Smooth muscle cell (in vitro differentiated cells): ENCODE results near the gene BTBD9. TPM values are rescaled to one million over a fixed set of nuclear protein-coding genes. Genes with fewer than 3 reads are reported as not detected.

Experiments used
- DNase-seq: peaks from one replicate; lab custom pipeline; 2025; ENCODE audit not compliant: unreplicated experiment; lab: John Stamatoyannopoulos, UW
- H2AFZ ChIP-seq: fragments of 200-600 bp; sonication (generic); 2 replicates; pipeline ENCODE4 v1.6.0; 2016; ENCODE audit warnings: antibody characterized with exemption, low read depth, mild to moderate bottlenecking
- H3F3A ChIP-seq: fragments of 200-600 bp; sonication (generic); 2 replicates; pipeline ENCODE4 v1.6.0; 2017; ENCODE audit warnings: antibody characterized with exemption, low read depth
- H3K27ac ChIP-seq: fragments of 200-600 bp; sonication (generic); 2 replicates; pipeline ENCODE4 v1.5.1; 2016; ENCODE audit warnings: low read depth, mild to moderate bottlenecking
- H3K27me3 ChIP-seq: fragments of 200-600 bp; sonication (generic); 2 replicates; pipeline ENCODE4 v1.6.1; 2016; ENCODE audit warnings: low read depth, mild to moderate bottlenecking
- H3K36me3 ChIP-seq: fragments of 200-600 bp; sonication (generic); 2 replicates; pipeline ENCODE4 v1.5.1; 2016; ENCODE audit warnings: low read depth
- H3K4me1 ChIP-seq: fragments of 200-600 bp; sonication (generic); 2 replicates; pipeline ENCODE4 v1.5.1; 2016; ENCODE audit warnings: low read depth
- H3K4me2 ChIP-seq: fragments of 200-600 bp; sonication (generic); 2 replicates; pipeline ENCODE4 v1.6.0; 2016; ENCODE audit warnings: mild to moderate bottlenecking
- H3K4me3 ChIP-seq: fragments of 200-600 bp; sonication (generic); 2 replicates; pipeline ENCODE4 v1.5.1; 2016; ENCODE audit warnings: mild to moderate bottlenecking
- H3K79me2 ChIP-seq: fragments of 200-600 bp; sonication (generic); 2 replicates; pipeline ENCODE4 v1.6.0; 2016; ENCODE audit warnings: low read depth, mild to moderate bottlenecking
- H3K9ac ChIP-seq: fragments of 200-600 bp; sonication (generic); 2 replicates; pipeline ENCODE4 v1.6.0; 2016; ENCODE audit warnings: low read depth
- H3K9me3 ChIP-seq: fragments of 200-600 bp; sonication (generic); replicated peaks from 2 replicates; pipeline ENCODE4 v1.5.1; 2016; ENCODE audit warnings: low read depth
- H4K20me1 ChIP-seq: fragments of 200-600 bp; sonication (generic); 2 replicates; pipeline ENCODE4 v1.6.0; 2016; ENCODE audit warnings: low read depth
- CTCF ChIP-seq: fragments of 200-600 bp; sonication (generic); IDR thresholded peaks from 2 replicates; pipeline ENCODE4 v1.5.1; 2017; ENCODE audit warnings: borderline replicate concordance, mild to moderate bottlenecking, antibody characterized with exemption; ENCODE audit not compliant: insufficient read depth, poor library complexity, severe bottlenecking
- WGBS: methylation state at CpG from one replicate; pipeline ENCODE4 v1.1.7; 2016; ENCODE audit warnings: low lambda C conversion rate; 5-methylcytosine and 5-hydroxymethylcytosine counted together
- polyA plus RNA-seq: library from polyadenylated mRNA; unstranded; fragments of >200 nt; fragmentation: Nextera tagmentation; extraction: Ambion mirVana; gene quantifications from 2 replicates; pipeline ENCODE4 v1.2.1, GENCODE V29; 2016
- total RNA-seq: library from RNA; depleted of rRNA; stranded (reverse); fragments of >200 nt; gene quantifications from 2 replicates; pipeline ENCODE4 v1.2.3, GENCODE V29; 2014

BTBD9 gene
- total and polyA plus RNA-seq, 2 experiments from 2014 or later, result 5.6 to 12.5 TPM

- no peaks in the 10 kb centered on the region for H3K27me3 ChIP-seq
- TF ChIP-seq CTCF, result no peak
- no peak overlapping the region for H3K27ac ChIP-seq
- H2AFZ ChIP-seq, result no peak overlapping the region
- no peaks in the 10 kb centered on the region for H3F3A ChIP-seq
- no peaks in the 10 kb centered on the region for H3K4me1 ChIP-seq
- no peaks in the 10 kb centered on the region for H3K9me3 ChIP-seq
- H3K36me3 ChIP-seq, result peaks cover 8% of the 10 kb centered on the region
- H3K9ac ChIP-seq, result no peak overlapping the region
- H4K20me1 ChIP-seq, result peaks cover 75% of the 10 kb centered on the region
- H3K4me2 ChIP-seq, result no peak overlapping the region
- no peak overlapping the region for H3K4me3 ChIP-seq
- H3K79me2 ChIP-seq, result peaks cover 30% of the 10 kb centered on the region
- 94% methylated on average over 2 of the region's 2 CpGs for WGBS
- DNase-seq, result no peak
Measured at GRCh38 chr6:38687043-38687353, 47.3 kb upstream of the BTBD9 start.

- 69% methylated on average over 4 of the region's 4 CpGs for WGBS
- Histone ChIP-seq H4K20me1 (peaks cover 70% of the 10 kb centered on the region), H3K36me3 (peaks cover 13% of the 10 kb centered on the region), H3K27me3 (no peaks in the 10 kb centered on the region), H3K9ac (no peak overlapping the region), H3K79me2 (peaks cover 25% of the 10 kb centered on the region), H3K9me3 (no peaks in the 10 kb centered on the region), H3F3A (no peaks in the 10 kb centered on the region), H2AFZ (no peak overlapping the region), H3K27ac (no peak overlapping the region), H3K4me1 (no peaks in the 10 kb centered on the region), H3K4me3 (no peak overlapping the region), H3K4me2 (peak overlapping the region; percentile 11)
- TF ChIP-seq CTCF, result no peak
- no peak for DNase-seq
Measured at GRCh38 chr6:38686270-38687042, 46.7 kb upstream of the BTBD9 start.

- peaks cover 15% of the 10 kb centered on the region for H3K36me3 ChIP-seq
- TF ChIP-seq CTCF, result no peak
- DNase-seq, result no peak
- H3K79me2 ChIP-seq, result peaks cover 10% of the 10 kb centered on the region
- H3K9me3 ChIP-seq, result no peaks in the 10 kb centered on the region
- no peaks in the 10 kb centered on the region for H3F3A ChIP-seq
- peaks cover 57% of the 10 kb centered on the region for H4K20me1 ChIP-seq
- H3K27ac ChIP-seq, result no peak overlapping the region
- no peaks in the 10 kb centered on the region for H3K4me1 ChIP-seq
- 97% methylated on average over 3 of the region's 3 CpGs for WGBS
- H3K27me3 ChIP-seq, result no peaks in the 10 kb centered on the region
- no peak overlapping the region for H3K9ac ChIP-seq
- no peak overlapping the region for H2AFZ ChIP-seq
- no peak overlapping the region for H3K4me3 ChIP-seq
- H3K4me2 ChIP-seq, result no peak overlapping the region
Measured at GRCh38 chr6:38684904-38685303, 45.2 kb upstream of the BTBD9 start.

GRCh38 chr6:38684237-38684636, 44.5 kb upstream of the BTBD9 start:
- WGBS, result 100% methylated on average over 1 of the region's 1 CpG
- TF ChIP-seq CTCF, result no peak
- Histone ChIP-seq H3K4me3 (no peak overlapping the region), H3K27me3 (no peaks in the 10 kb centered on the region), H3K4me1 (no peaks in the 10 kb centered on the region), H3K9me3 (no peaks in the 10 kb centered on the region), H3K9ac (no peak overlapping the region), H2AFZ (no peak overlapping the region), H3K4me2 (no peak overlapping the region), H3F3A (no peaks in the 10 kb centered on the region), H3K79me2 (peaks cover 3% of the 10 kb centered on the region), H3K27ac (no peak overlapping the region), H3K36me3 (peaks cover 15% of the 10 kb centered on the region), H4K20me1 (peaks cover 50% of the 10 kb centered on the region)
- DNase-seq, result no peak
